ENCODE measurements around the gene SNX8.
"Not testable (repeated sequence)": the region's sequence is repeated elsewhere in the genome, so short reads cannot be mapped to it uniquely, and the experiment has no call there.

Gene SNX8

DNA sequence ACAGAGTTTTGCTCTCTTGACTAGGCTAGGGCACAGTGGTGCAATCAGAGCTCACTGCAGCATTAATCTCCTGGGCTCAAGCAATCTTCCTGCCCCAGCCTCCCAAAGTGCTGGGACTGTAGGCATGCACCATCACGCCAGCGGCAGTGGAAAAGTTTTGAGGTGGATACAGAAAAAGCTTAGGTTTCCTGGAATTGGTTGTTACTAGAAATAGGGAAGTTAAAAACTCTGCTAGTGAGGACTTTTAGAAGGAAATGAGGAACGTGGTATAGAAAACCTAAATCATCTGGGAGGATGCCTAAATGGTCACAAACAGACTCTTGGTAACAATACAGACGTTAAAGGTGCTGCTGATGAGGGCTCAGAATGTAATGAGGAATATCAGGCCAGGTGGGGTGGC lies 10.9 kb upstream of the SNX8 start:
- no peak for DNase-seq (ENCODE audit: low spot score)

DNA sequence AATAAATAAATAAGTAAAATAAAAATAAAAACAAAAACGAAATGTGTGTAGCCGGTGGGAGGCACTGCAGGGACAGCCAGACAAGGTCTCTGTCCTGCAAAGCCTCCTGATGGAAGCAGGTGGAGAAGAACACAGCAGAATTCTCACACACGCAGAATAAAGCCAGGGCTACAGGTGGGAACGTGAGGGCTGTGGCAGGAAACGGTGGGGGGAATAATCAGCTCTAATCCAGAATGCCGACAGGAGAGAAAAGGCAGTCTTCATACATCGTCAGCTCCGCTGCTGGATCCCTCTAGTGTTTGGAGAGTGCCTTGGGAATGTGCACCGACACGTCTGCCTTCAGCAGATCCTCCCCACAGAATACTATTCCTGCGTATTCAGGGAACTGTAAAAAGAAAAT lies 6.8 kb upstream of the SNX8 start:
- DNase-seq (ENCODE audit: low spot score): peak; percentile 37

DNA sequence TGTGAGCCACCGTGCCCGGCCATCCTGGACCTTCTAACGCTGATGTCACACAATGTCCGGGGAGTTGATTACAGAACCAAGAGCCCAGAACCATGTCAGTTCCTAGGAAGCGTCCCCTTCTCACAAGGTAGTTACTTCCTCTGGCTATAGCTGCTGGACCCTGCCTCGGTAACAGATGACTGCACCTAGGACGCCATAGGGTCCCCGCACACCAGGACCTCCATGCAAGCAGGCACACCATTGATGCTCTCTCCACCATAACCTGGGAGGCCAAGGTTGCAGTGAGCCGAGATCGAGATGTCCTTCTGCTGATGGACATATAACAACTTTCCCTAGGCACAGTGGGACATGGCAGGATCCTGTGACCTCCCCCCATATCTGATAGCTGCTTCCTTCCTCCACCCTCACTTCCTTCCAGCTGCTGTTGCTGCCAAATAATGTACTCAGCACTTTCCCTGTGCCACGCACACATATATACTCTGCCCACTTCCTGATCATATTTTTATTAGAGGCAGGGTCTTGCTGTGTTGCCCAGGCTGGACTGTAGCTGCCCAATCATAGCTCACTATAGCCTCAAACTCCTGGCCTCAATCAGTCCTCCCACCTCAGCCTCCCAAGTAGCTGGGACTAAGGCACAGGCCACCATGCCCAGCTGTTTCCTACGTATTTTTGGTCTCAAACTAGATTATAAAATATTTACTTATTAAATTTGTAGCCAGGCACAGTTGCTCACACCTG lies 3.5 kb upstream of the SNX8 start:
- no peak for DNase-seq (ENCODE audit: low spot score)

DNA sequence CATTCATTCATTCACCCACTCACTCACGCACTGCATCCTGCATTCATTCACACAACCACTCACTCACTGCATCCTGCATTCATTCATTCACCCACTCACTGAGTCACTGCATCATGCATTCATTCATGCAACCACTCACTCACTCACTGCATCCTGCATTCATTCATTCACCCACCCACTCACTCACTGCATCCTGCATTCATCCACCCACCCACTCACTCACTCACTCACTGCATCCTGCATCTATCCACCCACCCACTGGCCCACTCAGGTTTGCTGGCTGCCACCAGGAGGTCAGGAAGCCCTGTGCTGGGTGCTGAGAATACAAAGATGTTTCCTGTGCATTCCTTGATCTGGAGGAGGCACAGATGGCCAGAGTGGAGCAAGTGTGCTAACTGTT lies 2.3 kb upstream of the SNX8 start:
- no peak for DNase-seq (ENCODE audit: low spot score)

DNA sequence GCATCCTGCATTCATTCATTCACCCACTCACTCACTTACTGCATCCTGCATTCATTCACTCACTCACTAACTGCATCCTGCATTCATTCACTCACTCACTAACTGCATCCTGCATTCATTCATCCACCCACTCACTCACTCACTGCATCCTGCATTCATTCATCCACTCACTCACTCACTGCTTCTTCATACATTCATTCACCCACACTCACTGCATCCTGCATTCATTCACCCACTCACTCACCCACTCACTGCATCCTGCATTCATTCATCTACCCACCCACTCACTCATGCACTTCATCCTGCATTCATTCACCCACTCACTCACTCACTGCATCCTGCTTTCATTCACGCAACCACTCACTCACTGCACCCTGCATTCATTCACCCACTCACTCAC lies 1.5 kb upstream of the SNX8 start:
- no peak for DNase-seq (ENCODE audit: low spot score)

DNA sequence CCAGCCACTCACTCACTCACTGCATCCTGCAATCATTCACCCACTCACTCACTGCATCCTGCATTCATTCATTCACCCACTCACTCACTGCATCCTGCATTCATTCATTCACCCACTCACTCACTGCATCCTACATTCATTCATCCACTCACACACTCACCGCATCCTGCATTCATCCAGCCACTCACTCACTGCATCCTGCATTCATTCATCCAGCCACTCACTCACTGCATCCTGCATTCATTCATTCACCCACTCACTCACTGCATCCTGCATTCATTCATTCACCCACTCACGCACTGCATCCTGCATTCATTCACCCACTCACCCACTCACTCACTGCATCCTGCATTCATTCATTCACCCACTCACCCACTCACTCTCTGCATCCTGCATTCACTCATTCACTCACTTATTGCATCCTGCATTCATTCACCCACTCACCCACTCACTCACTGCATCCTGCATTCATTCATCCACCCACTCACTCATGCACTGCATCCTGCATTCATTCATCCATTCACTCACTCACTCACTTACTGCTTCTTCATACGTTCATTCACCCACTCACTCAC lies 802 bp upstream of the SNX8 start:
- not testable (repeated sequence) for DNase-seq (ENCODE audit: low spot score)

DNA sequence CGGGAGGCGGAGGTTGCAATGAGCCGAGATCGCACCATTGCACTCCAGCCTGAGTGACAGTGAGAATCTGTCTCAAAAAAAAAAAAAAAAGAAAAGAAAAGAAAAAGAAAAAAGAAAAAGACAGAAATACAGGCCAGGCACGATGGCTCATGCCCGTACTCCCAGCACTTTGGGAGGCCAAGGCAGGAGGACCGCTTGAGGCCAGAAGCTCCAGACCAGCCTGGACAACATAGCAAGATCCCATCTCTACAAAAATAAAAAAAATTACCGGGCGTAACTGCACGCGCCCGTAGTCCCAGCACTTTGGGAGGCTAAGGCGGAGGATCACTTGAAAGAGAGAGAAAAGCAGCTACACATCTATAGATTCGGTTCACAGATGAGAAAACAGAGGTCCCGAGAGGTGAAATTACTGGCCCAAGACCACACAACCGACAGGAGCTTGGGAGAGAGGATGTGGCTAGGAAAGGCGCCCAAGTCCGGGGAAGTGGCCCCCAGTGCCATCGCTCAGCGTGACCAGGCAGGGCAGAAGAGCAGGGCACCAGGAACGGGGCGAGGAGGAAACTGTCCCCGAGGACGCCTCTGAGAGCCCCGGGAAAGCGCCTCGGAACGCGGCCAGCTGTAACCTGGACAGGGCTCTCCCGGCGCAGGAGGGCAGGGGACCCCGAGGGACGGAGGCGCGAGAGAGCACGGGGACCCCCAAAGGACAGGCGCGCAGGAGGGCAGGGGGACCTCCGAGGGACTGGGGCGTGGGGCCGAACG lies 612 bp downstream of the SNX8 start:
- peak; percentile 61 for DNase-seq (ENCODE audit: low spot score)

DNA sequence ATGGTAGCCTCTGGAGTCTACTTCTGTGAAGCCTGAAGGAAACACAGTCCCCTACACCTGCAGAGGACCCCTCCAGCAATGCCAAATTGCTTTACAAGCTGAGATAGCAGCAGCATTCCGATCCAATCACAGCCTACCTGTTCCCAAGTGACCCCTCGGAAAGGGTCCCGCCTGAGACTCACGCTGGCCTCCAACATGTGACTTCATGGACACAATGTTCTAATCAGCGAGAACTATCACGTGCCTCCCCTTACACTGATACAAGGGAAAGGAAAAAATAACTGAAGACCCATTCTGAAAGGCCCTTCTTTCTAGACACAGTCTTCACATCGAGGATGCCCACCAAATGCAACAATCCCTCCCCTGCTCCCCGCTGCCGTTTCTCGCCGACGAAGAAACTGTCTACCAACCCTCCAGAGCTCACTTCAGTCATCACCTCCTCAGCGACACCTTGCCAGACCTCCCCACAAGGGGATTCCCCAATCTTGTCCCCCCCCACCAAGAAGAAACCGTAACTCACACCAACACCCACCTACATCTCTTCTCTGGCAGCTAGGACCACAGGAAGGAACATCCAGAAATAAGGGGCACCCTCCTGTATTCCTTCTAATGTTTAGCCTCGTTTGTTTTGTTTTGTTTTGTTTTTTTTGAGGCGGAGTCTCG lies 1.8 kb downstream of the SNX8 start:
- DNase-seq (ENCODE audit: low spot score): no peak

DNA sequence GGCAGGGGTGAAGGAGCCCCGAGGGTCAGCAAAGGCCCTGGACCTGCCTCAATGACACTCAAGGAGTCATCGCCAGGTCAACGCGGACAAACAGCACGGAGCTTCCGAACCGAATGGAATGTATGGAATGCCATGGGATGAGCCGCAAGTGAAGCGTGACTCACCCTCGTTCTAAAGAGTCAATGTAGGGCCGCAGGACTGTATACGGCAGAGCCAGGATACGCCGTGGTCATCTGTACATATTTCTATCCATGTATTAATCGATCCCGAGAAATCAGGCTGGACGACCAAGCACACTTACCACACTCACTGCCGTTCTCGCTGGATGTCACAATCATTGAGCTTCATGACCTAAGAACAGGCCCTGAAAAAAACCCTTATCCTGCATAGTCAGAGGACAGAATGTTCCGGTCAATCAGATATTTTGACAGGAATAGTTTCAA lies 4.3 kb downstream of the SNX8 start:
- peak; percentile 58 for DNase-seq (ENCODE audit: low spot score)

DNA sequence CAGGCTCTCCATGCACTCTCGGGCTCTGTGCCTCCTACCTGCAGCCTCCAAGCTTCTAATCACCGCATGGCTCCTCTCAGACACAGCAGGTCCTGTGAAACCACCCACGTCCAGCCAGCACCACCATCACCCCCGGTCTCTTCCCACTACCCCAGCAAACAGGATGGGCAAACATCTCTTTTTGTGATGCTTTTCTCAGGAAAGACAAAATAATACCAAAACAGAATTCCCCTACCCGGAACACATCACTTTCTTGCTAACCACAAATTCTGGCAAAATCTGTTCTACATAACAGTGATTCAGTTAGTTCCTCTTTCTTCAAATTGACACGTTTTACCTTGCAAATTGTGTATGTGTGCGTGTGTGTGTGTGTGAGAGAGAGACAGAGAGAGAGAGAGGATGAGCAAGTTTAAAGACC lies 6.5 kb downstream of the SNX8 start:
- DNase-seq (ENCODE audit: low spot score): peak; percentile 2

DNA sequence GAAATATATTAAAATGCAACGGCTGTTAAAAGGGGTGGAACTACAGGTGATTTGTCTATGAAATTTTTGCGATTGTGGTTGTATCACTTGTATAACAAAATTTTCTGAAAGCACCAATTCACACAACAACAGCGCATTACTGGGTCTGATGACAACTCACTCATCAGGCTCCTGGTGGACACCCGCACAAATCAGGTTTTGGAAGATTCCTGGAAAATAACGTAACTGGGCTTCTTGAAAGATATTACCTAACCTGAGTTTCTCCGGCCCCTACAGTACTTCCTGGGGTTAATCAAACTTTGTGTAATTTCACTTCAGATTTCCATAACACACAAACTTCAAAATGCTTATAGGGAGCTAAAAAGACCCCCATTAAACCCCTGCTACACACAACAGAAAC lies 7.6 kb downstream of the SNX8 start:
- peak; percentile 8 for DNase-seq (ENCODE audit: low spot score)

DNA sequence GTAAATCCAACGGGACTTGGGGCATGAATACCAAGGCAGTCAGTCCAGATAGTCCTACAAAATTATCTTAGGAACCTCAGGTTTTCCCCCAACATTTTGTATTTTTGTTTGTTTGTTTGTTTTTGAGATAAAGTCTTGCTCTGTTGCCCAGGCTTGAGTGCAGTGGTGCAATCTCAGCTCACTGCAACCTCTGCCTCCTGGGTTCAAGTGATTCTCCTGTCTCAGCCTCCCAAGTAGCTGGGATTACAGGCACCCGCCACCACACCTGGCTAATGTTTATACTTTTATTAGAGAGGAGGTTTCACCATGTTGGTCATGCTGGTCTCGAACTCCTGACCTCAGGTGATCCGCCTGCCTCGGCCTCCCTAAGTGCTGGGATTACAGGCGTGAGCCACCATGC lies 9.0 kb downstream of the SNX8 start:
- not testable (repeated sequence) for DNase-seq (ENCODE audit: low spot score)

DNA sequence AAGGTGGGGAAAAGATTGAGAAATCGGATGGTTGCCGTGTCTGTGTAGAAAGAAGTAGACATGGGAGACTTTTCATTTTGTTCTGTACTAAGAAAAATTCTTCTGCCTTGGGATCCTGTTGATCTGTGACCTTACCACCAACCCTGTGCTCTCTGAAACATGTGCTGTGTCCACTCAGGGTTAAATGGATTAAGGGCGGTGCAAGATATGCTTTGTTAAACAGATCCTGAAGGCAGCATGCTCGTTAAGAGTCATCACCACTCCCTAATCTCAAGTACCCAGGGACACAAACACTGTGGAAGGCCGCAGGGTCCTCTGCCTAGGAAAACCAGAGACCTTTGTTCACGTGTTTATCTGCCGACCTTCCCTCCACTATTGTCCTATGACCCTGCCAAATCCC lies 10.7 kb downstream of the SNX8 start:
- not testable (repeated sequence) for DNase-seq (ENCODE audit: low spot score)

DNA sequence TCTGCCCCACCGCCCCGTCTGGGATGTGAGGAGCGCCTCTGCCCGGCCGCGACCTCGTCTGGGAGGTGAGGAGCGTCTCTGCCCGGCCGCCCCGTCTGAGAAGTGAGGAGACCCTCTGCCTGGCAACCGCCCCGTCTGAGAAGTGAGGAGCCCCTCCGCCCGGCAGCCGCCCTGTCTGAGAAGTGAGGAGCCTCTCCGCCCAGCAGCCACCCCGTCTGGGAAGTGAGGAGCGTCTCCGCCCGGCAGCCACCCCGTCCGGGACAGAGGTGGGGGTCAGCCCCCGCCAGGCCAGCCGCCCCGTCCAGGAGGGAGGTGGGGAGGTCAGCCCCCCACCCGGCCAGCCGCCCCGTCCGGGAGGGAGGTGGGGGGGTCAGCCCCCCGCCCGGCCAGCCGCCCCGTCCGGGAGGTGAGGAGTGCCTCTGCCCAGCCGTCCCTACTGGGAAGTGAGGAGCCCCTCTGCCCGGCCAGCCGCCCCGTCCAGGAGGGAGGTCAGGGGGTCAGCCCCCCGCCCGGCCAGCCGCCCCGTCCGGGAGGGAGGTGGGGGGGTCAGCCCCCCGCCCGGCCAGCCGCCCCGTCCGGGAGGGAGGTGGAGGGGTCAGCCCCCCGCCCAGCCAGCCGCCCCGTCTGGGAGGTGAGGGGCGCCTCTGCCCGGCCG lies 11.4 kb downstream of the SNX8 start:
- not testable (repeated sequence) for DNase-seq (ENCODE audit: low spot score)

DNA sequence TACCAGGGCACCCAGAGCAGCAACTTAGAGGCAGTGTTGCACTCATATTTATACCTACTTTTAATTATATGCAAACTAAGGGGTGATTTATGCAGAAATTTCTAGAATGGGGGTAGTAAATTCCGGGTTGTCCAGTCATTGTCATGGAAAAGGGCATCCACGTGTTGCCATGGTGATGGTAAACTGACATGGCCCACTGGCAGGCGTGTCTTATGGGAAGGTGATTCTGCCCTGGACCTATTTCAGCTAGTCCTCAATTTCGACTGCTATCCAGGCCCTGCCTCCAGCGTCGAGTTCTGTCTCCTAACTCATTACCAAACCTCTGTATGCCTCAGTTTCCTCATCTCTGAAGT lies 12.8 kb downstream of the SNX8 start:
- no peak for DNase-seq (ENCODE audit: low spot score)

DNA sequence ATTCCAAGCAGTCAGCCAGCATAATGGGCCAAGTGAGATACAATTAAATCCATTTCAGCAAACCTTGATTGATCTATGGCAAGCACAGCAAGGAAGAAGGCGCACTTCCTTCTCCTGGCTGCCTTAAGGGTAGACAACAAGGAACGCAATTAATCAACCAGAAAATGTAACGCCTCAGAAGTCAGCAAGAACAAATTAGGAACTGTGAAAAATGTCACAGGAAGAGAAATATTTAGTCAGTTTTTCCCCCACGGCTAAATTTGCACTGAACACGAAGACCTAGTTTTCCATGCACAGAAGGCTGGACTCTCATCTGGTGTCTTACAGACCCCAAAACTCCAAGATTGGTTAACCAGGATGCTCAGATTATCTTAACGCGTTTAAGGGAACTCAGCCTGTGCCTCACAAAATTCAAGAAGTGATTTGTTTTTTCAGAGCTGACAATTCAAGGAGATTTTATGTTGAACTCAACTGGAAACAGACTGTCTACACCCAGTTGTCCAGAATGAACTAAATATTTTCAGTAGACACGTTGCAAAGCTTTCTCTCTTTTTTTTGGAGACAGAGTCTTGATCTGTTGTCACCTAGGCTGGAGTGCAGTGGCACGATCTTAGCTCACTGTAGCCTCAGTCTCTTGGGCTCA lies 14.2 kb downstream of the SNX8 start:
- no peak for DNase-seq (ENCODE audit: low spot score)

DNA sequence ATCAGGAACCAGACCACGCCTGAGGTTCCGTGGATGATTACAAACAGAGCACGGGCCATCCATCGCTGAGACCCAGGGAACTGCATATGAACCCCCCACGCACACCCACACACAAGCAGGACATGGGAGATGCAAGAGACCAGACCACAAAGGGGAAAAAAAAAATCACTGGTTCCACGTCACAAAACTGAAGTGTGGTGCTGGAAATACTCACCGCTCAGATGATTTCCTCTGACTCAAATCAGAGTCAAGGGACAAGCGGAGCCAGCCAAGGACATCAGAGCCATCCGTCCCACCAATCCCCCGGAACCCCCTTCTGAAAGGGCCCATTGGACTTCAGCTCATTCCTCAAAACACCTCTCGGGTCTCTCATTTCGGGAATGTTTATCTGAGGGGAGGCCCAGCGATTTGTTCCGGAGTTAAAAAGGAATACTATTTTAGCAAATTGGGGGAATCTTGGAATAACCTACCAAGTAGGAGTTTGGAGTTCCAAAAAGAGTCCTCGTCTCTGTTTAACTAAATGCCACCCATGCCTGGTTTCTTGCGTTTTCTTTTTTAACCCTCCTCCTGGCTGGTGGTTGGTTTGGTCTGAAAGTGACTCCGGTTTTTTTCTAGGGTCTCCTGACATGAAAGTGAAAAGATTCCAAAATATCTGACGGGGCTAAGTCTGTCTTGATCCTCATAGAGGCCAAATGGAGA lies 15.0 kb downstream of the SNX8 start:
- no peak for DNase-seq (ENCODE audit: low spot score)

DNA sequence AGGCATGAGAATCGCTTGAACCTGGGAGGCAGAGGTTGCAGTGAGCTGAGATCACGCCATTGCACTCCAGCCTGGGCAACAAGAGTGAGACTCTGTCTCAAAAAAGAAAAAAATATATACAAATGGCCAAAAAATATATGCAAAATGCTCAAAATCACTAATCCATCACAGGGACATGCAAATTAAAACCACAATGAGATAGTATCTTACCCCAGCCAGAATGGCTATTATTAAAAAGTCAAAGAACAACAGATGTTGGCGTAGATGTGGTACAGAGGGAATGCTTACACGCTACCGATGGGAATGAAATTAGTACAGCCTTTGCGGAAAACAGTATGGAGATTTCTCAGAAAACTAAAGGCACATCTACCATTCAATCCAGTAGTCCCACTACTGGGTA lies 17.4 kb downstream of the SNX8 start:
- no peak for DNase-seq (ENCODE audit: low spot score)

DNA sequence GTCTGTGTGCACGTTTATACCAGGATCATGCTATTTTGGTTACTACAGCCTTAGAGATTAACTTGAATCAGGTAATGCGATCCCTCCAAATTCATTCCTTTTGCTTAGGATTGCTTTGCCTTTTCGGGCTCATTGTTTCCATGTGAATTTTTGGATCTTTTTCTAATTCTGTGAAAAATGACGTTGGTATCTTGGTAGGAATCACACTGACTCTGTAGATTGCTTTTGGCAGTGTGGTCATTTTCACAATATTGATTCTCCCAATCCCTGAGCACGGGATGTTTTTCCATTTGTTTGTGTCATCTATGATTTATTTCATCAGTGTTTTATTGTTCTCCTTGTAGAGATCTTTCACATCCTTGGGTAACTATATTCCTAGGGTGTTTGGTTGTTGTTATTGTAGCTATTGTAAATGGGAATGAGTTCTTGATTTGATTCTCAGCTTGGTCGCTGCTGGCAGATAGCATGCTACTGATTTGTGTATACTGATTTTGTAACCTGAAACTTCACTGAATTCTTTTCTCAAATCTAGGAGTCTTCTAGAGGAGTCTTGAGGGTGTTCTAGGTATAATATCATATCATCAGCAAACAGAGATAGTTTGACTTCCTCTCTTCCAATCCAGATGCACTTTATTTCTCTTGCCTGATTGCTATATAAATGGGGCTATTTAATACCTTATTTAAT lies 18.2 kb downstream of the SNX8 start:
- no peak for DNase-seq (ENCODE audit: low spot score)

DNA sequence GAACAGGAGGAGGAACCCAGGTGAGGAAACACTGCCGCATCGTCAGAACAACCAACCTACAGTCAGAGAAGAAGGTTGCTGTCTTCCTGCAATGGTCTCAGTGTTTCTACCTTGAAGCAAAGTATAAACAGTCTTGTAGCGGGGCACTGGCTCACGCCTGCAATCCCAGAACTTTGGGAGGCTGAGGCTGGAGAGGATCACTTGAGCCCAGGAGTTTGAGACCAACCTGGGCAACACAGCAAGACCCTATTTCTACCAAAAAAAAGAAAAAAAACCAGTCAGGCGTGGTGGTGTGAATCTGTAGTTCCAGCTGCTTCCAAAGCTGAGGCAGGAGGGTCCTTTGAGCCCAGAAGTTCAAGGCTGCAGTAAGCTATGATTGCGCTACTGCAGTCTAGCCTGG lies 23.4 kb downstream of the SNX8 start:
- no peak for DNase-seq (ENCODE audit: low spot score)

DNA sequence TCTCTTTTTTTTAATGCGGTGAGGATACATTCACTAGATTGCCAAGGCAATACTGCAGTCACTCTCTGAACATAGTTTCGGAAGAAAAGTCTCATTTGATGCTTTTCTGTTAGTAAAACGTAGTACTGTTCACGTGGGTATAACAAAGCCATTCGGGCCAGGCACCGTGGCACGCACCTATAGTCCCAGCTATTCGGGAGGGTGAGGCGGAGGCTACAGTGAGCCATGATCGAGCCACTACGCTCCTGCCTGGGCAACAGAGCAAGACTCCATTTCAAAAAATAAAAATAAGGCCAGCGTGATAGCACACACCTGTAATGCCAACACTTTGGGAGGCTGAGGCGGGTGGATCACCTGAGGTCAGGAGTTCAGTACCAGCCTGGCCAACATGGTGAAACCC lies 24.6 kb downstream of the SNX8 start:
- DNase-seq (ENCODE audit: low spot score): no peak

Measured in HuH-7.5 (cell line).